MM.1S (cell line): ENCODE measurements around the gene LPCAT1.
A peak's percentile ranks its signal among the peaks of the same experiment; 100 is the strongest.

Experiments used
- EZH2phosphoT487 ChIP-seq: fragments of 300-600 bp; sonication (generic); IDR thresholded peaks from 2 replicates; pipeline ENCODE4 v1.6.1; 2018; ENCODE audit warnings: antibody characterized with exemption, low read length
- TF ChIP-seq, protein P1 (sequence below): fragments of 300-600 bp; sonication (generic); IDR thresholded peaks from 2 replicates; pipeline ENCODE4 v1.5.1; 2016; ENCODE audit warnings: antibody characterized with exemption, low read length, mixed read lengths

DNA sequence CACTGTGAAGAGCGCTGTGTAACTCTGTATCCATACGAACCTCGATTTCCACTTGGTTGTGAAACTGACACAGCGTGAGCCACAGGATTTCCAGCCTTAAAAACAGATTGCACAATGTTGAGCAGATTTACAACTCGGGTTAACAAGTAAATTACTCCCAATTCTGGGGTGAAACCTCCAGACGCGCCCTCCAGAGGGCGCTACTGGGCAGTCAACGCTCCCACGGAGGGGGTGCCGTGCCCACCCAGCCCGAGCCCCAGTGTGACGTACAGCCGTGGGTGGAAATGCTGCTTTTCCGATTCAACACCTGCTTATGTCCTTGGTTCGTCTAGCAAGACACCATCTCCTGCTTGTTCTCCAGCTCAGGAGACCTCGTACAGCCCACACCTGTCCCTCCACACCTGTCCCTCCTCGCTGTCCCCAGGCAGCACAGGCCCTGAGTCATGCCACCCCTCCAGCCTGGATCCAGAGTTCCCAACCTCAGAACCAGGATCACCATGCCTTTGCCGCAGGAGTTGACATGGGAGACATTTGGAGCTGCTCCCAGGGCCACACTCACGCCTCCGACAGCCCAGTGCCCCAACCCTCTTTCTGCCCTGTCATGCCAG, 44.1 kb downstream of the LPCAT1 start:
- TF ChIP-seq, protein P1, sequence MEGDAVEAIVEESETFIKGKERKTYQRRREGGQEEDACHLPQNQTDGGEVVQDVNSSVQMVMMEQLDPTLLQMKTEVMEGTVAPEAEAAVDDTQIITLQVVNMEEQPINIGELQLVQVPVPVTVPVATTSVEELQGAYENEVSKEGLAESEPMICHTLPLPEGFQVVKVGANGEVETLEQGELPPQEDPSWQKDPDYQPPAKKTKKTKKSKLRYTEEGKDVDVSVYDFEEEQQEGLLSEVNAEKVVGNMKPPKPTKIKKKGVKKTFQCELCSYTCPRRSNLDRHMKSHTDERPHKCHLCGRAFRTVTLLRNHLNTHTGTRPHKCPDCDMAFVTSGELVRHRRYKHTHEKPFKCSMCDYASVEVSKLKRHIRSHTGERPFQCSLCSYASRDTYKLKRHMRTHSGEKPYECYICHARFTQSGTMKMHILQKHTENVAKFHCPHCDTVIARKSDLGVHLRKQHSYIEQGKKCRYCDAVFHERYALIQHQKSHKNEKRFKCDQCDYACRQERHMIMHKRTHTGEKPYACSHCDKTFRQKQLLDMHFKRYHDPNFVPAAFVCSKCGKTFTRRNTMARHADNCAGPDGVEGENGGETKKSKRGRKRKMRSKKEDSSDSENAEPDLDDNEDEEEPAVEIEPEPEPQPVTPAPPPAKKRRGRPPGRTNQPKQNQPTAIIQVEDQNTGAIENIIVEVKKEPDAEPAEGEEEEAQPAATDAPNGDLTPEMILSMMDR, result peak; percentile 57
- no peak for TF ChIP-seq EZH2phosphoT487
